ENCODE results near the gene TRAPPC11. TPM values are rescaled to one million over a fixed set of nuclear protein-coding genes. Genes with fewer than 3 reads are reported as not detected.

TRAPPC11 gene
- total RNA-seq, 4 donors from 2014 or later = 67.8 to 99.4 (median 83.9) TPM

GRCh38 chr4:183751106-183751505 lies 92.0 kb downstream of the TRAPPC11 start:
- WGBS, 2 donors = 90 to 92% methylated on average over 4 of the region's 4 CpGs
- H3K9me3 ChIP-seq = no peaks in the 10 kb centered on the region
- no peak for TF ChIP-seq POLR2A (IDR thresholded peaks at IDR 0.05)
- TF ChIP-seq, protein P1, sequence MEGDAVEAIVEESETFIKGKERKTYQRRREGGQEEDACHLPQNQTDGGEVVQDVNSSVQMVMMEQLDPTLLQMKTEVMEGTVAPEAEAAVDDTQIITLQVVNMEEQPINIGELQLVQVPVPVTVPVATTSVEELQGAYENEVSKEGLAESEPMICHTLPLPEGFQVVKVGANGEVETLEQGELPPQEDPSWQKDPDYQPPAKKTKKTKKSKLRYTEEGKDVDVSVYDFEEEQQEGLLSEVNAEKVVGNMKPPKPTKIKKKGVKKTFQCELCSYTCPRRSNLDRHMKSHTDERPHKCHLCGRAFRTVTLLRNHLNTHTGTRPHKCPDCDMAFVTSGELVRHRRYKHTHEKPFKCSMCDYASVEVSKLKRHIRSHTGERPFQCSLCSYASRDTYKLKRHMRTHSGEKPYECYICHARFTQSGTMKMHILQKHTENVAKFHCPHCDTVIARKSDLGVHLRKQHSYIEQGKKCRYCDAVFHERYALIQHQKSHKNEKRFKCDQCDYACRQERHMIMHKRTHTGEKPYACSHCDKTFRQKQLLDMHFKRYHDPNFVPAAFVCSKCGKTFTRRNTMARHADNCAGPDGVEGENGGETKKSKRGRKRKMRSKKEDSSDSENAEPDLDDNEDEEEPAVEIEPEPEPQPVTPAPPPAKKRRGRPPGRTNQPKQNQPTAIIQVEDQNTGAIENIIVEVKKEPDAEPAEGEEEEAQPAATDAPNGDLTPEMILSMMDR (IDR thresholded peaks at IDR 0.05) = no peak
- no peak for TF ChIP-seq EP300 (IDR thresholded peaks at IDR 0.05)
- no peaks in the 10 kb centered on the region for H3K36me3 ChIP-seq
- no peaks in the 10 kb centered on the region for H3K27me3 ChIP-seq
- no peak for DNase-seq (ENCODE audit: low spot score in 2 of 2)
- no peak overlapping the region for H3K27ac ChIP-seq
- H3K4me1 ChIP-seq = peaks cover 0 to 4% (median 0%) of the 10 kb centered on the region in 4 donors
- no peak overlapping the region for H3K4me3 ChIP-seq

DNA sequence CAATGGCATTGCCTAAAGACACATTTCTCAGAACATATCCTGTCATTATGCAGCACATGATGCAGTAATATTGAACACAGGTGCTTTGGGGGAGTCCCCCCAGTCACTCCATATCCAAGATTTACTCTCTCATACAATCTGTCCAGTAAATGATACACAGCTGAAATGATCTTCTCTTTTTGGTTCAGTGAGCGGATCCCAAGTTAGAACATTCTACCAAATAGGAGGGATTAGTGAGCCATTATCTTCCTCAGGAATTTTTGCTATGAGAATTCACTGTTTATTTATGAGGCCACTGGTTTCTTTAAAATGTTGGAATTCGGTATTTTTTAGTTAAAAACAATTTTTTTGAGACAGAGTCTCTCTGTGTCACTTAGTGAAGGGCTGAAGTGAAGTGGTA lies 96.5 kb downstream of the TRAPPC11 start:
- H3K9me3 ChIP-seq = no peaks in the 10 kb centered on the region
- WGBS, 2 donors = 70 to 73% methylated on average over 2 of the region's 2 CpGs
- H3K36me3 ChIP-seq = no peaks in the 10 kb centered on the region
- H3K27me3 ChIP-seq = no peaks in the 10 kb centered on the region
- TF ChIP-seq POLR2A (IDR thresholded peaks at IDR 0.05) = no peak
- no peak for TF ChIP-seq EP300 (IDR thresholded peaks at IDR 0.05)
- TF ChIP-seq, protein P1 (IDR thresholded peaks at IDR 0.05) = no peak
- no peaks in the 10 kb centered on the region for H3K4me1 ChIP-seq
- H3K27ac ChIP-seq = no peak overlapping the region
- H3K4me3 ChIP-seq = no peak overlapping the region
- no peak for DNase-seq (ENCODE audit: low spot score in 2 of 2)

DNA sequence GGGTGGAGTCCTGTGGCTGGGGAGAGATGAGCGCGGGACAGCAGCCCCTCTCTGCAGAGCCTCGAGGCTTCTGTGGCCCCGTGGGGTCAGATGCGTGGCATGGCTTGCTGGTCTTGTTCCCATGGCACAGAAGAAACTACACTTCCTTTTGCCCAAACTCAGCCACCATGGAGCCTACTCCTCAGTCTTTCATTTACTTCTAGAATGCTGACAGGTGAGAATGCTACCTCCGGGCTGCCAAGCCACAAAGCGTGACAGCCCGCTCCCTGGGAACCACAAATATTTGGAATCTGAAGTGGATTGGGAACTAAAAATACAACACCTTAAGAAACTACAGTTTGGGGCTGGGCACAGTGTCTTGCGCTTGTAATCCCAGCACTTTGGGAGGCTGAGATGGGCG lies 98.0 kb downstream of the TRAPPC11 start:
- H3K4me1 ChIP-seq = no peaks in the 10 kb centered on the region
- H3K27ac ChIP-seq = no peak overlapping the region
- no peak for DNase-seq (ENCODE audit: low spot score in 2 of 2)
- no peaks in the 10 kb centered on the region for H3K27me3 ChIP-seq
- H3K9me3 ChIP-seq = no peaks in the 10 kb centered on the region
- no peak overlapping the region for H3K4me3 ChIP-seq
- TF ChIP-seq, protein P1 (IDR thresholded peaks at IDR 0.05) = no peak
- TF ChIP-seq EP300 (IDR thresholded peaks at IDR 0.05) (no peak), POLR2A (IDR thresholded peaks at IDR 0.05) (no peak)
- no peaks in the 10 kb centered on the region for H3K36me3 ChIP-seq
- 93 to 97% methylated on average over 10 of the region's 10 CpGs for WGBS, 2 donors

- H3K4me3 ChIP-seq = peak overlapping the region in 2 of 4 donors; percentile 3 to 23
- TF ChIP-seq, protein P1 (IDR thresholded peaks at IDR 0.05) = peak in 2 of 5 experiments; percentile 10 to 31
- no peak for TF ChIP-seq EP300 (IDR thresholded peaks at IDR 0.05)
- H3K27me3 ChIP-seq = no peaks in the 10 kb centered on the region
- WGBS, 2 donors = 50 to 54% methylated on average over 29 of the region's 29 CpGs
- peak overlapping the region in 2 of 4 donors; percentile 51 to 55 for H3K27ac ChIP-seq
- no peaks in the 10 kb centered on the region for H3K4me1 ChIP-seq
- H3K9me3 ChIP-seq = no peaks in the 10 kb centered on the region
- peak in 1 of 2 donors; percentile 20 for DNase-seq (ENCODE audit: low spot score in 2 of 2)
- no peaks in the 10 kb centered on the region for H3K36me3 ChIP-seq
Measured at GRCh38 chr4:183758061-183758757, 99.1 kb downstream of the TRAPPC11 start.

GRCh38 chr4:183758758-183759447 lies 99.8 kb downstream of the TRAPPC11 start:
- peak overlapping the region in 2 of 4 donors; percentile 3 to 23 for H3K4me3 ChIP-seq
- peak overlapping the region in 2 of 4 donors; percentile 51 to 55 for H3K27ac ChIP-seq
- H3K36me3 ChIP-seq = no peaks in the 10 kb centered on the region
- no peaks in the 10 kb centered on the region for H3K27me3 ChIP-seq
- TF ChIP-seq EP300 (IDR thresholded peaks at IDR 0.05) = no peak
- TF ChIP-seq, protein P1 (IDR thresholded peaks at IDR 0.05) = no peak
- TF ChIP-seq POLR2A (IDR thresholded peaks at IDR 0.05) = no peak
- WGBS, 2 donors = 66 to 70% methylated on average over 21 of the region's 21 CpGs
- no peak for DNase-seq (ENCODE audit: low spot score in 2 of 2)
- H3K4me1 ChIP-seq = no peaks in the 10 kb centered on the region
- H3K9me3 ChIP-seq = no peaks in the 10 kb centered on the region
